Right lobe of liver (tissue), 4 donors: ENCODE measurements around the gene ITGAD.

Experiments used
- CTCF ChIP-seq, 4 donors: fragments of 200-600 bp in 3 of 4; fragments of 450-650 bp in 1 of 4; IDR thresholded peaks; one replicate each; pipeline versions ENCODE4 v1.5.1 to v1.8.0; 2016 to 2022; ENCODE audit warnings: antibody characterized with exemption in 4 of 4, mild to moderate bottlenecking in 2 of 4
- POLR2A ChIP-seq: fragments of 450-650 bp; IDR thresholded peaks from one replicate; pipeline ENCODE4 v1.6.1; 2017; ENCODE audit warnings: antibody characterized with exemption, mild to moderate bottlenecking
- donor health status: DM: no; HTN: no; CAD: no.
- donor health status: DM: no; HTN: no; CAD: no.
- donor health status: DM: no; HTN: yes; CAD: no.

- no peak for TF ChIP-seq CTCF (IDR thresholded peaks at IDR 0.05)
- TF ChIP-seq POLR2A = no peak
Observed at GRCh38 chr16:31423801-31424200, 30.7 kb downstream of the ITGAD start.
